HCT116 (cell line): ENCODE measurements around the gene RCAN2.

ENCODE experiments used
- CTCF ChIP-seq, 3 experiments: fragments of 200-600 bp in 1 of 3; sonication (generic) in 1 of 3; IDR thresholded peaks in 2 of 3; conservative IDR thresholded peaks in 1 of 3; 2 replicates each; pipeline ENCODE4 v1.5.1; 2012 to 2017; ENCODE audit warnings: low read depth in 2 of 3, low read length in 2 of 3, antibody characterized with exemption in 1 of 3, borderline replicate concordance in 1 of 3, control low read depth in 1 of 3, mild to moderate bottlenecking in 1 of 3, mixed read lengths in 1 of 3, mixed run types in 1 of 3, moderate library complexity in 1 of 3; ENCODE audit not compliant: insufficient read depth in 1 of 3
- YY1 ChIP-seq: IDR thresholded peaks from 2 replicates; pipeline ENCODE4 v1.6.1; 2011; ENCODE audit warnings: low read length, low read depth, moderate library complexity, mild to moderate bottlenecking; ENCODE audit not compliant: insufficient replicate concordance; ENCODE audit errors: extremely low read depth
- ZFX ChIP-seq: fragments of 450-650 bp; IDR thresholded peaks from 2 replicates; pipeline ENCODE4 v1.6.1; 2017
- TF ChIP-seq, protein P1 (sequence below): IDR thresholded peaks from 2 replicates; pipeline ENCODE4 v1.6.1; 2012; ENCODE audit warnings: low read depth

DNA sequence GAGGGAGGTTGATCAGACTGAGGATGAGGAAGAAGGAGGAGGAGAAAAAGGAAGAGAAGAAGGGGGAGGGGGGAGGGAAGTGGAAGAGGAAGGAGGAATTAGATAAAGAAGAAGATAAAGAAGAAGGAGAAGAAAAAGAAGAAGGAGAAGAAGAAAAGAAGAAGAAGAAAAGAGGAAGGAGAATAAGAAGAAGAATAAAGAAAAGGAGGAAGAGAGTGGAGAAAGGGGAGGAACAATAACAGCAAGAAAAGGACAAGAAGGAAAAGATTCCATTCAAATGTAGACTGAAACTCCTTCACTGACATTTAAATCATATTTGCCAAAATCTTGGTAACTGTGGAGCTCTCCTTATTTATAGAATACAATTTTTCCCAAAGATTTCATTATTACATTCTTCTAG lies 34.3 kb upstream of the RCAN2 start:
- TF ChIP-seq YY1 (no peak), CTCF (IDR thresholded peaks at IDR 0.05 in 2 of 3, conservative IDR thresholded peaks at IDR 0.05 in 1 of 3; ENCODE audit: borderline replicate concordance in 1 of 3, insufficient read depth in 1 of 3, low read depth in 2 of 3, low read length in 2 of 3) (no peak), ZFX (no peak)
- TF ChIP-seq, protein P1, sequence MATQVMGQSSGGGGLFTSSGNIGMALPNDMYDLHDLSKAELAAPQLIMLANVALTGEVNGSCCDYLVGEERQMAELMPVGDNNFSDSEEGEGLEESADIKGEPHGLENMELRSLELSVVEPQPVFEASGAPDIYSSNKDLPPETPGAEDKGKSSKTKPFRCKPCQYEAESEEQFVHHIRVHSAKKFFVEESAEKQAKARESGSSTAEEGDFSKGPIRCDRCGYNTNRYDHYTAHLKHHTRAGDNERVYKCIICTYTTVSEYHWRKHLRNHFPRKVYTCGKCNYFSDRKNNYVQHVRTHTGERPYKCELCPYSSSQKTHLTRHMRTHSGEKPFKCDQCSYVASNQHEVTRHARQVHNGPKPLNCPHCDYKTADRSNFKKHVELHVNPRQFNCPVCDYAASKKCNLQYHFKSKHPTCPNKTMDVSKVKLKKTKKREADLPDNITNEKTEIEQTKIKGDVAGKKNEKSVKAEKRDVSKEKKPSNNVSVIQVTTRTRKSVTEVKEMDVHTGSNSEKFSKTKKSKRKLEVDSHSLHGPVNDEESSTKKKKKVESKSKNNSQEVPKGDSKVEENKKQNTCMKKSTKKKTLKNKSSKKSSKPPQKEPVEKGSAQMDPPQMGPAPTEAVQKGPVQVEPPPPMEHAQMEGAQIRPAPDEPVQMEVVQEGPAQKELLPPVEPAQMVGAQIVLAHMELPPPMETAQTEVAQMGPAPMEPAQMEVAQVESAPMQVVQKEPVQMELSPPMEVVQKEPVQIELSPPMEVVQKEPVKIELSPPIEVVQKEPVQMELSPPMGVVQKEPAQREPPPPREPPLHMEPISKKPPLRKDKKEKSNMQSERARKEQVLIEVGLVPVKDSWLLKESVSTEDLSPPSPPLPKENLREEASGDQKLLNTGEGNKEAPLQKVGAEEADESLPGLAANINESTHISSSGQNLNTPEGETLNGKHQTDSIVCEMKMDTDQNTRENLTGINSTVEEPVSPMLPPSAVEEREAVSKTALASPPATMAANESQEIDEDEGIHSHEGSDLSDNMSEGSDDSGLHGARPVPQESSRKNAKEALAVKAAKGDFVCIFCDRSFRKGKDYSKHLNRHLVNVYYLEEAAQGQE: no peak
